HEK293 (cell line): ENCODE results near the gene RASA2.
A peak's percentile ranks its signal among the peaks of the same experiment; 100 is the strongest.

ENCODE experiments used
- ZFP3 ChIP-seq: fragments of 450-650 bp; formaldehyde crosslinking; IDR thresholded peaks from 2 replicates; pipeline ENCODE4 v1.5.1; 2016; ENCODE audit warnings: low read depth, missing biosample characterization, missing genetic modification characterization
- ZNF175 ChIP-seq: fragments of 450-650 bp; formaldehyde crosslinking; IDR thresholded peaks from 2 replicates; pipeline ENCODE4 v1.5.1; 2016; ENCODE audit warnings: missing biosample characterization, missing genetic modification characterization
- TF ChIP-seq, protein P1 (sequence below): fragments of 450-650 bp; formaldehyde crosslinking; IDR thresholded peaks from 2 replicates; pipeline ENCODE4 v1.5.1; 2016; ENCODE audit warnings: missing biosample characterization, missing genetic modification characterization

- no peak for TF ChIP-seq ZFP3 (tag by site-specific recombination)
- TF ChIP-seq ZNF175 (tag by site-specific recombination): no peak
- TF ChIP-seq, protein P1, sequence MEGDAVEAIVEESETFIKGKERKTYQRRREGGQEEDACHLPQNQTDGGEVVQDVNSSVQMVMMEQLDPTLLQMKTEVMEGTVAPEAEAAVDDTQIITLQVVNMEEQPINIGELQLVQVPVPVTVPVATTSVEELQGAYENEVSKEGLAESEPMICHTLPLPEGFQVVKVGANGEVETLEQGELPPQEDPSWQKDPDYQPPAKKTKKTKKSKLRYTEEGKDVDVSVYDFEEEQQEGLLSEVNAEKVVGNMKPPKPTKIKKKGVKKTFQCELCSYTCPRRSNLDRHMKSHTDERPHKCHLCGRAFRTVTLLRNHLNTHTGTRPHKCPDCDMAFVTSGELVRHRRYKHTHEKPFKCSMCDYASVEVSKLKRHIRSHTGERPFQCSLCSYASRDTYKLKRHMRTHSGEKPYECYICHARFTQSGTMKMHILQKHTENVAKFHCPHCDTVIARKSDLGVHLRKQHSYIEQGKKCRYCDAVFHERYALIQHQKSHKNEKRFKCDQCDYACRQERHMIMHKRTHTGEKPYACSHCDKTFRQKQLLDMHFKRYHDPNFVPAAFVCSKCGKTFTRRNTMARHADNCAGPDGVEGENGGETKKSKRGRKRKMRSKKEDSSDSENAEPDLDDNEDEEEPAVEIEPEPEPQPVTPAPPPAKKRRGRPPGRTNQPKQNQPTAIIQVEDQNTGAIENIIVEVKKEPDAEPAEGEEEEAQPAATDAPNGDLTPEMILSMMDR: peak; percentile 81
Observed at GRCh38 chr3:141460097-141460704, 26.6 kb upstream of the RASA2 start.
